Osteocyte (in vitro differentiated cells): ENCODE data around the gene CRTC1. TPM values are rescaled to one million over a fixed set of nuclear protein-coding genes. Genes with fewer than 3 reads are reported as not detected.
"Not testable (repeated sequence)": the region's sequence is repeated elsewhere in the genome, so short reads cannot be mapped to it uniquely, and the experiment has no call there.

Experiments
- DNase-seq: peaks from one replicate; pipeline ENCODE4 v3.0.0; 2021; ENCODE audit warnings: mixed read lengths; ENCODE audit not compliant: unreplicated experiment; ENCODE audit errors: extremely low spot score
- H3K27ac Mint-ChIP-seq: one replicate; pipeline ENCODE4 v1.8.0; 2021; ENCODE audit warnings: mild to moderate bottlenecking, mixed read lengths; ENCODE audit not compliant: unreplicated experiment
- H3K27me3 Mint-ChIP-seq: one replicate; pipeline ENCODE4 v1.8.0; 2021; ENCODE audit warnings: mixed read lengths; ENCODE audit not compliant: unreplicated experiment
- H3K36me3 Mint-ChIP-seq: one replicate; pipeline ENCODE4 v1.8.0; 2021; ENCODE audit warnings: mixed read lengths; ENCODE audit not compliant: unreplicated experiment
- H3K4me1 Mint-ChIP-seq: one replicate; pipeline ENCODE4 v1.8.0; 2021; ENCODE audit warnings: mixed read lengths; ENCODE audit not compliant: unreplicated experiment
- H3K4me3 Mint-ChIP-seq: one replicate; pipeline ENCODE4 v1.8.0; 2021; ENCODE audit warnings: mild to moderate bottlenecking, moderate library complexity, mixed read lengths; ENCODE audit not compliant: unreplicated experiment
- H3K9me3 Mint-ChIP-seq: one replicate; pipeline ENCODE4 v1.8.0; 2021; ENCODE audit warnings: mixed read lengths; ENCODE audit not compliant: unreplicated experiment
- total RNA-seq: library from RNA; stranded (reverse); gene quantifications from 2 replicates; pipeline ENCODE4 v1.2.1, GENCODE V29; 2021
- TF ChIP-seq, protein P1 (sequence below): fragments of 200-600 bp; sonication (generic); IDR thresholded peaks from 2 replicates; pipeline ENCODE4 v1.5.0; 2021; ENCODE audit warnings: antibody characterized with exemption, mild to moderate bottlenecking, moderate library complexity

CRTC1 gene
- total RNA-seq, 1 donor from 2014 or later, result 25.7 TPM

DNA sequence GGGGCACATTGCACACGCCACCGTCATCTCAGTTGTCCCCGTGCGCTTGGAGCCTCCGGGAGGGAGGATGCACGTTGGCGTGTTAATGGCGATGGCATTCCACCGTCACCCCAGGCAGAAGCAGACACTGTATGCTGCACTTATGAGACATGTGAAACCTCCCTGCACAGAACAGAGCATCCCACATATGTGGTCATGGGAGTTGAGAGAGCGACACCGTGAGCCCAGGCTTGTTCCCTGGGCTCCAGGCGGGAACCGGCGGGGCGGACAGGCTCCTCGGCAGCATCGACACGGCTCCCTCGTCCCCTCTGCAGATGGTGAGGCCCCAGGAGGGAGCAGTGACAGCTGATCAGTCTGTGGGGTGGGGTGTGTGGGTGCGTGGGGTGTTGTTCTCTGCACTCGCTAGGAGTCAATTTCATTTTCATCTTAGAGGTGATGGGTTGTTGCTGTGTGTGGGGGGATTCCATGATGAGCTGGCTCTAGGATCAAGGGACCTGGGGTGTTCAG is 40.4 kb downstream of the CRTC1 start:
- H3K27ac Mint-ChIP-seq, result no peak overlapping the region
- H3K4me1 Mint-ChIP-seq, result no peaks in the 10 kb centered on the region
- TF ChIP-seq, protein P1, sequence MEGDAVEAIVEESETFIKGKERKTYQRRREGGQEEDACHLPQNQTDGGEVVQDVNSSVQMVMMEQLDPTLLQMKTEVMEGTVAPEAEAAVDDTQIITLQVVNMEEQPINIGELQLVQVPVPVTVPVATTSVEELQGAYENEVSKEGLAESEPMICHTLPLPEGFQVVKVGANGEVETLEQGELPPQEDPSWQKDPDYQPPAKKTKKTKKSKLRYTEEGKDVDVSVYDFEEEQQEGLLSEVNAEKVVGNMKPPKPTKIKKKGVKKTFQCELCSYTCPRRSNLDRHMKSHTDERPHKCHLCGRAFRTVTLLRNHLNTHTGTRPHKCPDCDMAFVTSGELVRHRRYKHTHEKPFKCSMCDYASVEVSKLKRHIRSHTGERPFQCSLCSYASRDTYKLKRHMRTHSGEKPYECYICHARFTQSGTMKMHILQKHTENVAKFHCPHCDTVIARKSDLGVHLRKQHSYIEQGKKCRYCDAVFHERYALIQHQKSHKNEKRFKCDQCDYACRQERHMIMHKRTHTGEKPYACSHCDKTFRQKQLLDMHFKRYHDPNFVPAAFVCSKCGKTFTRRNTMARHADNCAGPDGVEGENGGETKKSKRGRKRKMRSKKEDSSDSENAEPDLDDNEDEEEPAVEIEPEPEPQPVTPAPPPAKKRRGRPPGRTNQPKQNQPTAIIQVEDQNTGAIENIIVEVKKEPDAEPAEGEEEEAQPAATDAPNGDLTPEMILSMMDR, result no peak
- H3K36me3 Mint-ChIP-seq, result peaks cover 4% of the 10 kb centered on the region
- no peak for DNase-seq
- H3K27me3 Mint-ChIP-seq, result no peaks in the 10 kb centered on the region
- H3K4me3 Mint-ChIP-seq, result no peak overlapping the region
- H3K9me3 Mint-ChIP-seq, result no peaks in the 10 kb centered on the region

DNA sequence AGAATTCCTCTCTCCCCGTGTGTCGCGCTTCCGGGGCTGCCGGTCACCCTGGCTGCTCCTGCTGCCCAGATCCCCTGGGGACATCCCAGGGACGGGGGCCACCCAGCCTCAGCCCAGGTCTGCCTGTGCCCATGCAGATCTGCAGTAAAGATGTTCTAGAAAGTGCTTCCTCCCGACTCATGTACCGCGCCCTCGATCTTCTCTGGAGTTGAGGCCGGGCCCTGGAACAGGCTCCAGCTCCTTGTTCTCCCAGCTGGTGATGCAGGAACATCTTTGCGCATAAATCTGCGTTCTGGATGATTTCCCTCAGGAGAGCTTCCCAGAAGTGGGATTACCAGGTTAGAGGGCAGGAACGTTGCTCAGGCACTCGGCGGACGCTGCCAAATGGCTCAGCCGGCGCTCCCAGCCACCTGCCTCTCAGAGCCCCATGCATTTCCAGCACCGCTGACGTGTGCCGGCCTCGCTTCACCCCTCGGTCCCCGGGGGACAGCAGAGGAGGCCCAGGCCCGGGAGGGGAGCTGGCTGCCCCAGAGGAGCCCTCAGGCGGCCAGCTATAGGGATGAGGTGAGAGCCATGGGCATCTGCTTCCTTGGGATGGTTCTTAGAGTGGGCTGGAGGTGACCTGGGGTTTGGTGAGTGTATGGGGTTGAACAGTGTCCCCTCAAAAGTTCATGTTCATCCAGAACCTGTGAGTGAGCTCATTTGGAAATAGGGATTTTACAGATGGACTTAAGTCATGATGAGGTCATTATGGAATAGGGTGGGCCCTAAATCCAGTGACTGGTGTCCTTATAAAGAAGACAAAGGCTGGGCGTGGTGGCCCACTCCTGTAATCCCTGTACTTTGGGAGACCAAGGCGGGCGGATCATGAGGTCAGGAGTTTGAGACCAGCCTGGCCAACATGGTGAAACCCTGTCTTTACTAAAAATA is 42.6 kb downstream of the CRTC1 start:
- Mint-ChIP-seq H3K27ac (no peak overlapping the region), H3K4me3 (no peak overlapping the region), H3K27me3 (no peaks in the 10 kb centered on the region), H3K4me1 (no peaks in the 10 kb centered on the region), H3K36me3 (peaks cover 4% of the 10 kb centered on the region), H3K9me3 (no peaks in the 10 kb centered on the region)
- DNase-seq, result no peak
- TF ChIP-seq, protein P1, result no peak

DNA sequence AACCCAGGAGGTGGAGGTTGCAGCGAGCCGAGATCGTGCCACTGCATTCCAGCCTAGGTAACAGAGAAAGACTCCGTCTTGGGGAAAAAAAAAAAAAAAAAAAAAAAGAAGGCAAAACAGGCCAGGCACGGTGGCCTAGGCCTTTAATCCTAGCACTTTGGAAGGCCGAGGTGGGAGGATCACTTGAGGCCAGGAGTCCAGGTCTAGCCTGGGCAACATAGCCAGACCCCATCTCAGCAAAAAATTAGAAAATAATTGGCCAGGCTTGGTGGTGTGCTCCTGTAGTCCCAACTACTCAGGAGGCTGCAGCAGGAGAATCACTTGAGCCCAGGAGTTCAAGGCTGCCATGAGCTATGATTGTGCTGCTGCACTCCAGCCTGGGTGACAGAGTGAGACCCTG is 43.4 kb downstream of the CRTC1 start:
- Mint-ChIP-seq H3K27me3 (no peaks in the 10 kb centered on the region), H3K9me3 (no peaks in the 10 kb centered on the region), H3K36me3 (peaks cover 4% of the 10 kb centered on the region), H3K4me3 (no peak overlapping the region), H3K27ac (no peak overlapping the region), H3K4me1 (no peaks in the 10 kb centered on the region)
- TF ChIP-seq, protein P1, result no peak
- DNase-seq, result no peak

DNA sequence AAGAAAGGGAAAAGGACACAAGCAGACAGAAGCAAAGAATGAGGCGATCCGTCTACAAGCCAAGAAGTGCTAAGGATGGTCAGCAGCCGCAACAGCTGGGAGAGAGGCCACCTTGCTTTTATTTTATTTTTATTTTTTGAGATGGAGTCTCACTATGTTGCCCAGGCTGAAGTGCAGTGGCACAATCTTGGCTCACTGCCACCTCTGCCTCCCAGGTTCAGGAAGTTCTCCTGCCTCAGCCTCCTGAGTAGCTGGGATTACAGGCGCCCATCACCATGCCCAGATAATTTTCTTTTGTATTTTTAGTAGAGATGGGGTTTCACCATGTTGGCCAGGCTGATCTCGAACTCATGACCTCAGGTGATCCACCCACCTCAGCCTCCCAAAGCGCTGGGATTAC is 44.1 kb downstream of the CRTC1 start:
- H3K4me1 Mint-ChIP-seq, DNase-seq, H3K4me3 Mint-ChIP-seq, H3K9me3 Mint-ChIP-seq, H3K27ac Mint-ChIP-seq, H3K27me3 Mint-ChIP-seq, H3K36me3 Mint-ChIP-seq: not testable (repeated sequence)

DNA sequence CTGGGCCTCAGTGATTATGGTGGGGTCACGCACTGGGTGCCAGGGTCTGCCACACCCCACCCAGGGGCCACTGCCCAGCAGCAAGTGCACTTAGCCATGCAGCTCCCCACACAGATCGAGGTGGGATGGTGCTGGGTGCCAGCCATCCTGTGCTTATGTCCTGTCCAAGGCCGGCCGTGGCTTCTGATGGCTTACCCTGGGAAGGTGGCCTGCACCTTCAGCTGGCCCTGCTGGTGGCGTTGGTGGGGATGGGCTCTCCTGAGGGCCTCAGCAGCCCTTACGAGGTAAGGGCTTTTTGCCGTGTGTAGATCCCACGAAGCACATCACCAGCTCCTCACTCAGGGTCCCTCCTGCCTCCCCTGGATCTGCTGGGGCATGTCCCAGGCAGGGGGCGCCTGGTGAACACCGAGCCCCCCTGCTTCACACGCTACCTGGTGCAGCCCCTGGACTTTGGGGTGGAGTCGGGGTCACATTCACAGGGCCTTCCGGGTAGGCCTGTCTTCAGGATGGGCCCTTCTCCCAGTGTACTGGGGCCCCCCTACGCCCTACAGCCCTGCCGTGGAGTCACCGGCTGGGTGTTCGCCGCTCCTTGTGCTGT is 46.6 kb downstream of the CRTC1 start:
- Mint-ChIP-seq H3K4me3 (no peak overlapping the region), H3K36me3 (no peaks in the 10 kb centered on the region), H3K27ac (no peak overlapping the region), H3K4me1 (peaks cover 12% of the 10 kb centered on the region), H3K9me3 (no peaks in the 10 kb centered on the region), H3K27me3 (no peaks in the 10 kb centered on the region)
- TF ChIP-seq, protein P1, result no peak
- DNase-seq, result no peak
